ENCODE measurements around the gene KLHL13. TPM values are rescaled to one million over a fixed set of nuclear protein-coding genes. Genes with fewer than 3 reads are reported as not detected.

KLHL13 gene
- total RNA-seq, 2 experiments from 2014 or later: not detected

GRCh38 chrX:117996408-117996807 lies 120.2 kb downstream of the KLHL13 start:
- H3K27me3 Mint-ChIP-seq: no peaks in the 10 kb centered on the region
- POLR2A ChIA-PET: no interaction called here

GRCh38 chrX:117995378-117995777 lies 121.2 kb downstream of the KLHL13 start:
- DNase-seq: no peak
- ChIA-PET POLR2A (no interaction called here), CTCF (no interaction called here)
- H3K27me3 Mint-ChIP-seq: no peaks in the 10 kb centered on the region
- H3K27ac Mint-ChIP-seq: no peak overlapping the region
- H3K9me3 Mint-ChIP-seq: no peaks in the 10 kb centered on the region
- H3K36me3 Mint-ChIP-seq (ENCODE audit: low read depth): no peaks in the 10 kb centered on the region
- H3K4me3 Mint-ChIP-seq: no peak overlapping the region
- H3K4me1 Mint-ChIP-seq: no peaks in the 10 kb centered on the region

More at GRCh38 chrX:117996408-117996807, 120.2 kb downstream of the KLHL13 start:
- no peak overlapping the region for H3K27ac Mint-ChIP-seq
- H3K9me3 Mint-ChIP-seq: no peaks in the 10 kb centered on the region
- CTCF ChIA-PET: no interaction called here
- no peaks in the 10 kb centered on the region for H3K4me1 Mint-ChIP-seq
- no peak for DNase-seq
- H3K4me3 Mint-ChIP-seq: no peak overlapping the region
- no peaks in the 10 kb centered on the region for H3K36me3 Mint-ChIP-seq (ENCODE audit: low read depth)

DNA sequence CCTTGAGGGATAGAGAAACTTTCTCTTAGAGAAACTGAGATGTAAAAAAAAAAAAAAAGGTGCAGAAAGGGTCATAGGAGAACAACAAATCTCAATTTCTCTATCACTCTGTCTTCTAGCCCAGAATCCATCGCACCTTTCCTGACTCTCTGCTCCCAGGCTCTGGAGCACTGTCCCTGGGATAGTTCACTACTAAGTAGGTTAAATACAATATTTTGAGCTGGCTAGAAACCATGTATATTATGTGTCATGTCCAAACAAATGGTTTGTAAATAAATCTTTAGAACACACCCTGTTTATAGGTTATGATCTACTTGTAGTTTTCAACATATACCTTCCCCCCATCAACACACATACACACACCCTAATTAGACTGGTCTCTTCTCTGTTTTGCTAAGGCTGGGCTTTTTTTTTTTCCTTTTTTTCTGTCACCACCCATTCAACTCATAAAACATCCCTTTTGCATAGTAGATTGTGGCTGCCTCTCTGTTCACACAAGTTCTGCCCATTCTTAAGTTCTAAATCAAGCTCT lies 124.4 kb downstream of the KLHL13 start:
- DNase-seq: no peak
- no peaks in the 10 kb centered on the region for H3K4me1 Mint-ChIP-seq
- ChIA-PET POLR2A (no interaction called here), CTCF (no interaction called here)
- no peaks in the 10 kb centered on the region for H3K9me3 Mint-ChIP-seq
- H3K4me3 Mint-ChIP-seq: no peak overlapping the region
- H3K27ac Mint-ChIP-seq: no peak overlapping the region
- no peaks in the 10 kb centered on the region for H3K36me3 Mint-ChIP-seq (ENCODE audit: low read depth)
- no peaks in the 10 kb centered on the region for H3K27me3 Mint-ChIP-seq

- no peak for DNase-seq
- Mint-ChIP-seq H3K4me3 (no peak overlapping the region), H3K27ac (no peak overlapping the region), H3K27me3 (no peaks in the 10 kb centered on the region), H3K4me1 (no peaks in the 10 kb centered on the region), H3K36me3 (ENCODE audit: low read depth) (no peaks in the 10 kb centered on the region), H3K9me3 (no peaks in the 10 kb centered on the region)
- ChIA-PET POLR2A (no interaction called here), CTCF (no interaction called here)
These were observed 126.2 kb downstream of the KLHL13 start for GRCh38 chrX:117990438-117990837.

- Mint-ChIP-seq H3K27me3 (no peaks in the 10 kb centered on the region), H3K4me3 (no peak overlapping the region), H3K4me1 (no peaks in the 10 kb centered on the region), H3K27ac (no peak overlapping the region), H3K36me3 (ENCODE audit: low read depth) (no peaks in the 10 kb centered on the region), H3K9me3 (no peaks in the 10 kb centered on the region)
- DNase-seq: no peak
- ChIA-PET CTCF (no interaction called here), POLR2A (no interaction called here)
These were observed 127.1 kb downstream of the KLHL13 start for GRCh38 chrX:117989512-117989911.

- Mint-ChIP-seq H3K36me3 (ENCODE audit: low read depth) (no peaks in the 10 kb centered on the region), H3K4me1 (no peaks in the 10 kb centered on the region), H3K27me3 (no peaks in the 10 kb centered on the region), H3K9me3 (no peaks in the 10 kb centered on the region), H3K4me3 (no peak overlapping the region), H3K27ac (no peak overlapping the region)
- no peak for DNase-seq
- ChIA-PET CTCF (no interaction called here), POLR2A (no interaction called here)
These were observed 129.2 kb downstream of the KLHL13 start for GRCh38 chrX:117987373-117987772.

DNA sequence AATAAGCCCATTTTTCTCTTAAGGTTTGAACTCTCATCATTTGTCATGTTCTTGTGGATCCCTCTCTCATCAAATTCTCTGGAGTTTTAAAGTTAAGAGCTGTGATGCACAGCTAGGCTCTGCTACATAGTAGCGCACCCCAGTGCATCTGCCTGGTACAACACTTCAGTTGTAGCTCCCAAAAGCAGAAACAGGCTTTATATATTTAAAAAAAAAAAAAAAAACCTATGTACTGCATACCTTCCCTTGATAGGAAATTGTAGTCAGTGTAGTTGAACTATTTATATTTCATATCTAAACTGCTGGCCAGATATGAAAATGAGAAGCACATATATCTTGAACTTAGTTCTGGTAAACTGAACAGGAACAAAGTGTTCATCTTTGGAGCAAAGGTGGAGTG lies 131.4 kb downstream of the KLHL13 start:
- H3K4me1 Mint-ChIP-seq: no peaks in the 10 kb centered on the region
- CTCF ChIA-PET: no interaction called here

GRCh38 chrX:117982694-117983392 lies 133.8 kb downstream of the KLHL13 start:
- Mint-ChIP-seq H3K9me3 (no peaks in the 10 kb centered on the region), H3K36me3 (ENCODE audit: low read depth) (no peaks in the 10 kb centered on the region), H3K4me3 (no peak overlapping the region), H3K27me3 (no peaks in the 10 kb centered on the region), H3K27ac (no peak overlapping the region), H3K4me1 (no peaks in the 10 kb centered on the region)
- no peak for DNase-seq
- ChIA-PET POLR2A (no interaction called here), CTCF (no interaction called here)

More for the DNA sequence above, 131.4 kb downstream of the KLHL13 start:
- H3K9me3 Mint-ChIP-seq: no peaks in the 10 kb centered on the region
- no peak overlapping the region for H3K27ac Mint-ChIP-seq
- DNase-seq: no peak
- no peak overlapping the region for H3K4me3 Mint-ChIP-seq
- H3K36me3 Mint-ChIP-seq (ENCODE audit: low read depth): no peaks in the 10 kb centered on the region
- POLR2A ChIA-PET: no interaction called here
- no peaks in the 10 kb centered on the region for H3K27me3 Mint-ChIP-seq

DNA sequence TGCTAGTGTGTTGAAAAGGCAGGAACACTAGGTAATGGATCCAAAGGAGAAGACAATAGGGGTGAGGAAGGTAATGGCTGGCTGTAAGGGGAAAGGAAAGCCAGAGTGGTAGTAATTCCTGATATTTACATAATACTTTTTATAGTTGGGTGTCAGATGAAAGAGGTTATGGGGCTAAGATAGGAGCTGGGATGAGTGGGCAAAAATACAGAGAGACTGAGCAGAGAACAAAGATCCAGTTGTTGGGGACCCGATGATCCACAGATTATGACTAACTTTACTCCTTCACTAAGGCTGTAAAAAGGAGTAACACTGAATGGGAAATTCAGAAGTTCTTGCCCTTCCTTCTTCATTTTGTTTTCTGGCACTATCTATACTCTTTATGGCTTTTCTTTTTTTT lies 138.2 kb downstream of the KLHL13 start:
- ChIA-PET CTCF (no interaction called here), POLR2A (no interaction called here)
- Mint-ChIP-seq H3K4me3 (no peak overlapping the region), H3K36me3 (ENCODE audit: low read depth) (no peaks in the 10 kb centered on the region), H3K4me1 (no peaks in the 10 kb centered on the region), H3K9me3 (no peaks in the 10 kb centered on the region), H3K27ac (no peak overlapping the region), H3K27me3 (no peaks in the 10 kb centered on the region)
- no peak for DNase-seq

DNA sequence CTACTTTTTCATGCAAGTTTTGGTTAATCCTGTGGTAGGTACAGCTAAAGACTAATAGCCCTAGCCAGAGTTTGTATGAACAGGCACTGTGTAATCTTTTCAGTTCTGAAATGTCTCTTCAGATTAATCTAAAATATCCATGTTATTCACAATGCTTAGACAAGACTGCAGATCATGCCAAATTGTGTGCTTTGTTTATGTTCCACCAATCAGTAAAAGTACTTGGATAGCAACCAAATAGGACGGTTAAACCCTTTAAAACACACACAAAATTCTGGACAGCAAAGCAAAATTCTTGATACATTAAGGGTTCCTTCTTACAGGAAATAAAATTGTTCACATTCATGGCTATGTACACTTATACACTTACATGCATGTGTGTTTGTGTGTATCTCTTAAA lies 139.1 kb downstream of the KLHL13 start:
- no peaks in the 10 kb centered on the region for H3K4me1 Mint-ChIP-seq
- DNase-seq: no peak
- no peaks in the 10 kb centered on the region for H3K9me3 Mint-ChIP-seq
- no peak overlapping the region for H3K27ac Mint-ChIP-seq
- H3K36me3 Mint-ChIP-seq (ENCODE audit: low read depth): no peaks in the 10 kb centered on the region
- POLR2A ChIA-PET: no interaction called here
- CTCF ChIA-PET: no interaction called here
- H3K27me3 Mint-ChIP-seq: no peaks in the 10 kb centered on the region
- H3K4me3 Mint-ChIP-seq: no peak overlapping the region

GRCh38 chrX:117973110-117973807 lies 143.4 kb downstream of the KLHL13 start:
- no peaks in the 10 kb centered on the region for H3K36me3 Mint-ChIP-seq (ENCODE audit: low read depth)
- ChIA-PET CTCF (interaction anchor here (1.3 kb wide), 1 partner anchor 11 kb away, joined by 3 read pairs; no protein-coding TSS in a partner anchor), POLR2A (no interaction called here)
- H3K27me3 Mint-ChIP-seq: no peaks in the 10 kb centered on the region
- H3K27ac Mint-ChIP-seq: no peak overlapping the region
- no peak for DNase-seq
- H3K4me3 Mint-ChIP-seq: no peak overlapping the region
- H3K9me3 Mint-ChIP-seq: no peaks in the 10 kb centered on the region
- no peaks in the 10 kb centered on the region for H3K4me1 Mint-ChIP-seq

DNA sequence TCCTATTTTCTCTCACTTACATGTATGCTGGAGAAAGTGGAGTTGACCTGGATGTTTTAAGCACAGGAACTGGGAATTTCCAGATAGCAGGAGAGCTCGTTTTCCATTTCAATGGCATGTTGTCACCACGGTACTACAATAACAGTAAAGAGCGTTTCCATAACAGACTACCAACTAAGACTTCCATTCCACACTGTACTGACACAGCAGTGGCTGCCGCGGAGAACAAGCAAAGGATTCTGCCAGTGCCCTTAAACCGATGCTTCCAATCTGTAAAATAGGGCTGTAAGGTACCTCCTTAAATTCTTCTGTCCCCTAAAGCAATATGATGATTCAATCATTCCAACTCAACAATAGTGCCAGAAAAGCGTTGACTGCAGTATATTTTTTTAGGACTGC lies 143.9 kb downstream of the KLHL13 start:
- POLR2A ChIA-PET: no interaction called here
- H3K9me3 Mint-ChIP-seq: no peaks in the 10 kb centered on the region
- no peak overlapping the region for H3K4me3 Mint-ChIP-seq
- no peaks in the 10 kb centered on the region for H3K27me3 Mint-ChIP-seq
- H3K36me3 Mint-ChIP-seq (ENCODE audit: low read depth): no peaks in the 10 kb centered on the region
- no peaks in the 10 kb centered on the region for H3K4me1 Mint-ChIP-seq
- H3K27ac Mint-ChIP-seq: no peak overlapping the region
- CTCF ChIA-PET: interaction anchor here (1.3 kb wide), 1 partner anchor 11 kb away, joined by 3 read pairs; no protein-coding TSS in a partner anchor
- no peak for DNase-seq

- no peaks in the 10 kb centered on the region for H3K27me3 Mint-ChIP-seq
- H3K27ac Mint-ChIP-seq: no peak overlapping the region
- no peak overlapping the region for H3K4me3 Mint-ChIP-seq
- ChIA-PET POLR2A (no interaction called here), CTCF (no interaction called here)
- H3K9me3 Mint-ChIP-seq: no peaks in the 10 kb centered on the region
- no peak for DNase-seq
- H3K36me3 Mint-ChIP-seq (ENCODE audit: low read depth): no peaks in the 10 kb centered on the region
- H3K4me1 Mint-ChIP-seq: no peaks in the 10 kb centered on the region
These were observed 146.8 kb downstream of the KLHL13 start for GRCh38 chrX:117969782-117970181.

GRCh38 chrX:117969328-117969727 lies 147.3 kb downstream of the KLHL13 start:
- ChIA-PET POLR2A (no interaction called here), CTCF (no interaction called here)
- Mint-ChIP-seq H3K9me3 (no peaks in the 10 kb centered on the region), H3K4me1 (no peaks in the 10 kb centered on the region), H3K27me3 (no peaks in the 10 kb centered on the region), H3K27ac (no peak overlapping the region), H3K4me3 (no peak overlapping the region), H3K36me3 (ENCODE audit: low read depth) (no peaks in the 10 kb centered on the region)
- DNase-seq: no peak

All from activated CD4-positive, alpha-beta memory T cell treated with anti-CD3 and anti-CD28 coated beads, Interleukin-2, amount 10 ng/mL, durations not matched to agents 7 days and 5 days (primary cell).